ENCODE results near the gene AMZ2. TPM values are rescaled to one million over a fixed set of nuclear protein-coding genes. Genes with fewer than 3 reads are reported as not detected.

AMZ2 gene
- total and polyA plus RNA-seq, 2 of the 8 experiments (the other 6 are each of a cell fraction or from before 2014, with no cell fraction given) = 49.5 to 71.0 TPM

GRCh38 chr17:68298601-68299000 is 50.8 kb downstream of the AMZ2 start:
- H3K14ac ChIP-seq (ENCODE audit: insufficient read length) = no peak overlapping the region
- DNase-seq (ENCODE audit: low read depth in 1 of 2, low spot score in 2 of 2) = no peak
- H3K9me3 ChIP-seq (ENCODE audit: insufficient read depth in 2 of 2, low read depth in 1 of 2, low read length in 1 of 2) = no peaks in the 10 kb centered on the region
- ChIA-PET CTCF (ENCODE audit: partially characterized antibody) (no interaction called here), POLR2A (ENCODE audit: partially characterized antibody) (no interaction called here)
- no peak overlapping the region for H3K18ac ChIP-seq (ENCODE audit: extremely low read depth, low read length)
- H2BK120ac ChIP-seq (replicated peaks; ENCODE audit: low read depth, low read length) = no peak overlapping the region
- no peak overlapping the region for H4K91ac ChIP-seq (replicated peaks; ENCODE audit: insufficient read length, low read length)
- H2AFZ ChIP-seq (ENCODE audit: low read length) = no peak overlapping the region
- peaks cover 16 to 38% (median 24%) of the 10 kb centered on the region in 4 experiments for H3K4me1 ChIP-seq (replicated peaks in 1 of 4; ENCODE audit: control insufficient read depth in 3 of 4, insufficient read depth in 4 of 4, low read length in 3 of 4)
- no peaks in the 10 kb centered on the region for H4K20me1 ChIP-seq (replicated peaks in 1 of 2; ENCODE audit: control insufficient read depth in 1 of 2, insufficient read depth in 2 of 2, low read length in 2 of 2)
- no peaks in the 10 kb centered on the region for H3K36me3 ChIP-seq (ENCODE audit: control insufficient read depth in 2 of 4, insufficient read depth in 4 of 4, low read length in 3 of 4)
- no peak overlapping the region for H3K9ac ChIP-seq (replicated peaks in 1 of 4; ENCODE audit: extremely low read depth in 1 of 4, low read depth in 3 of 4, low read length in 3 of 4)
- no peak overlapping the region for H3K56ac ChIP-seq (replicated peaks; ENCODE audit: insufficient read length, low read depth, low read length)
- H4K5ac ChIP-seq (ENCODE audit: insufficient read length, low read depth, low read length) = no peak overlapping the region
- no peak for FAIRE-seq
- no peak overlapping the region for H2BK20ac ChIP-seq (ENCODE audit: low read length)
- H3K4me3 ChIP-seq (ENCODE audit: extremely low read depth in 1 of 4, insufficient read depth in 2 of 4, low read depth in 3 of 4, low read length in 4 of 4) = no peak overlapping the region
- H3K23me2 ChIP-seq (ENCODE audit: low read depth, low read length) = no peaks in the 10 kb centered on the region
- H3K79me1 ChIP-seq (ENCODE audit: low read depth, low read length) = no peaks in the 10 kb centered on the region
- H3K4ac ChIP-seq (replicated peaks; ENCODE audit: insufficient read length, low read depth, low read length) = no peak overlapping the region
- H3K4me2 ChIP-seq (ENCODE audit: insufficient read depth in 1 of 2, low read depth in 2 of 2, low read length in 2 of 2) = no peak overlapping the region
- no peak overlapping the region for H2BK5ac ChIP-seq (ENCODE audit: low read depth, low read length)
- no peak overlapping the region for H3K27ac ChIP-seq (ENCODE audit: low read depth, low read length)
- no peaks in the 10 kb centered on the region; a peak in 1 of 4 replicates for H3K79me2 ChIP-seq (ENCODE audit: control insufficient read depth in 1 of 2, insufficient read depth in 2 of 2, low read length in 2 of 2)
- TF ChIP-seq USF2 (IDR thresholded peaks at IDR 0.05; ENCODE audit: low read length) (no peak), CHD2 (IDR thresholded peaks at IDR 0.05; ENCODE audit: low read length) (no peak), KDM4A (IDR thresholded peaks at IDR 0.05; ENCODE audit: low read depth, low read length, severe bottlenecking) (no peak), CBX5 (IDR thresholded peaks at IDR 0.05; ENCODE audit: low read depth, low read length) (no peak), CTCF (IDR thresholded peaks at IDR 0.05; ENCODE audit: control extremely low read depth in 1 of 3, insufficient read depth in 1 of 3, low read depth in 1 of 3, low read length in 3 of 3) (no peak)
- H2BK12ac ChIP-seq (ENCODE audit: low read depth, low read length) = no peak overlapping the region
- no peak overlapping the region for H4K8ac ChIP-seq (ENCODE audit: extremely low read depth, insufficient read depth, low read length)
- H2AK5ac ChIP-seq (ENCODE audit: low read depth, low read length) = no peak overlapping the region
- peaks cover 0 to 1% (median 0%) of the 10 kb centered on the region in 4 experiments; a peak in 1 of 7 replicates for H3K27me3 ChIP-seq (replicated peaks in 1 of 4; ENCODE audit: control insufficient read depth in 3 of 4, extremely low read depth in 1 of 4, insufficient read depth in 3 of 4, low read length in 3 of 4)
- H2BK15ac ChIP-seq (ENCODE audit: low read length) = no peak overlapping the region
- no peak overlapping the region for H3K23ac ChIP-seq (ENCODE audit: insufficient read length)

All from H1 (cell line).